GM13977 (cell line): ENCODE measurements around the gene FBH1.
"Not testable (repeated sequence)": the region's sequence is repeated elsewhere in the genome, so short reads cannot be mapped to it uniquely, and the experiment has no call there.

Source experiments
- DNase-seq: peaks from one replicate; pipeline ENCODE4 v3.0.0; 2012; ENCODE audit warnings: low spot score
- CTCF ChIP-seq: IDR thresholded peaks from 2 replicates; pipeline ENCODE4 v1.5.1; 2012; ENCODE audit warnings: mild to moderate bottlenecking, control low read depth; ENCODE audit not compliant: insufficient read depth; ENCODE audit errors: extremely low read depth, missing control alignments
- in situ Hi-C: fragments of 300-500 bp; cut with MboI; formaldehyde crosslinking; loops from one replicate; pipeline ENCODE4 v1.12.0; 2022; ENCODE audit warnings: low sequenced_read_pairs, low pct_unique_long_range_greater_than_20kb, mixed read lengths, inconsistent platforms; ENCODE audit not compliant: unreplicated experiment

The FBH1 gene

GRCh38 chr10:5889624-5890451, at the start of gene FBH1, which contains the start of gene ANKRD16:
FBH1 (plus strand) TSS chr10:5890243; CDS start chr10:5890346, 103 bp downstream.
ANKRD16 (minus strand) TSS chr10:5889893; CDS start chr10:5889354, 539 bp downstream.
- in situ Hi-C loops = no loop called here
- no peak for TF ChIP-seq CTCF
- peak; percentile 99 for DNase-seq

- no peak for TF ChIP-seq CTCF
- in situ Hi-C loops = no loop called here
- DNase-seq = peak; percentile 75
Observed at GRCh38 chr10:5840314-5841307, 49.4 kb upstream of the FBH1 start.

- in situ Hi-C loops = no loop called here
- no peak for DNase-seq
- no peak for TF ChIP-seq CTCF
Observed at GRCh38 chr10:5841965-5842364, 48.1 kb upstream of the FBH1 start.

- no peak for TF ChIP-seq CTCF
- in situ Hi-C loops = no loop called here
- DNase-seq = peak; percentile 35
Observed at GRCh38 chr10:5843686-5844344, 46.2 kb upstream of the FBH1 start.

- TF ChIP-seq CTCF = no peak
- DNase-seq = no peak
- in situ Hi-C loops = no loop called here
Observed at GRCh38 chr10:5844345-5845055, 45.5 kb upstream of the FBH1 start.

GRCh38 chr10:5846667-5847066, 43.4 kb upstream of the FBH1 start:
- in situ Hi-C loops, DNase-seq: not testable (repeated sequence)
